COLO668 (cell line): ENCODE results near the gene MUC4.
"Not testable (repeated sequence)": the region's sequence is repeated elsewhere in the genome, so short reads cannot be mapped to it uniquely, and the experiment has no call there.

Source experiments
- DNase-seq: peaks from one replicate; lab custom pipeline; 2025; ENCODE audit not compliant: unreplicated experiment; lab: John Stamatoyannopoulos, UW

The MUC4 gene

GRCh38 chr3:195722139-195722995 is 89.4 kb downstream of the MUC4 start:
- not testable (repeated sequence) for DNase-seq

GRCh38 chr3:195720831-195721506 is 90.8 kb downstream of the MUC4 start, which contains the start of gene MUC20:
Gene MUC20 (plus strand): TSS chr3:195720978. CDS start chr3:195721008, 30 bp downstream.
- DNase-seq: not testable (repeated sequence)

- not testable (repeated sequence) for DNase-seq
Observed at GRCh38 chr3:195719514-195720254, 92.0 kb downstream of the MUC4 start.

- DNase-seq: no peak
Observed at GRCh38 chr3:195718477-195718984, 93.2 kb downstream of the MUC4 start.

GRCh38 chr3:195717852-195718476 is 93.8 kb downstream of the MUC4 start:
- no peak for DNase-seq

- no peak for DNase-seq
Observed at GRCh38 chr3:195717416-195717815, 94.3 kb downstream of the MUC4 start.

- no peak for DNase-seq
Observed at GRCh38 chr3:195715583-195716266, 96.0 kb downstream of the MUC4 start.

GRCh38 chr3:195715134-195715533 is 96.6 kb downstream of the MUC4 start:
- DNase-seq: no peak

GRCh38 chr3:195714380-195715011 is 97.2 kb downstream of the MUC4 start:
- DNase-seq: no peak

GRCh38 chr3:195713150-195713549 is 98.6 kb downstream of the MUC4 start:
- DNase-seq: not testable (repeated sequence)

GRCh38 chr3:195712535-195712910 is 99.2 kb downstream of the MUC4 start:
- not testable (repeated sequence) for DNase-seq

GRCh38 chr3:195711813-195712534 is 99.8 kb downstream of the MUC4 start:
- DNase-seq: no peak

- not testable (repeated sequence) for DNase-seq
Observed at GRCh38 chr3:195711091-195711812, 100.5 kb downstream of the MUC4 start.

- not testable (repeated sequence) for DNase-seq
Observed at GRCh38 chr3:195710126-195710905, 101.4 kb downstream of the MUC4 start.

GRCh38 chr3:195709676-195710085 is 102.0 kb downstream of the MUC4 start:
- DNase-seq: no peak

- no peak for DNase-seq
Observed at GRCh38 chr3:195708626-195709481, 102.9 kb downstream of the MUC4 start.

- DNase-seq: no peak
Observed at GRCh38 chr3:195708061-195708460, 103.7 kb downstream of the MUC4 start.
